ENCODE measurements around the gene MAP3K7. TPM values are rescaled to one million over a fixed set of nuclear protein-coding genes. Genes with fewer than 3 reads are reported as not detected.

Gene MAP3K7
- total RNA-seq, 1 donor from 2014 or later: 20.4 TPM

DNA sequence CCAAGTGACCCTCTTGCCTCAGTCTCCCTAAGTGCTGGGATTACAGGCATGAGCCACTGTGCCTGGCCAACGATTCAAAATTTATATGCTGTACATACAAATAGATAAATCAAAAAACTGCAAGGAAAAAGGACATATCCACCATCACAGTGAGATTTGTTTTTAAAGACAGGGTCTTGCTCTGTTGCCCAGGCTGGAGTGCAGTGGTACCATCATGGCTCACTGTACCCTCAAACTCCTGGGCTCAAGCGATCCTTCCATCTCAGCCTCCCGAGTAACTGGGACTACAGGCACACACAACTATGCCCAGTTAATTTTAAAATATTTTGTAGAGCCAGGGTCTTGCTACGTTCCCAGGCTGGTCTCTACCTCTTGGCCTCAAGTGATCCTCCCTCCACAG lies 61.5 kb downstream of the MAP3K7 start:
- H3K4me3 ChIP-seq: no peak overlapping the region
- no peak for TF ChIP-seq CTCF (IDR thresholded peaks at IDR 0.05)
- DNase-seq (no peak), ATAC-seq (no peak)
- H3K4me1 ChIP-seq: no peaks in the 10 kb centered on the region
- H3K27ac ChIP-seq: no peak overlapping the region
- no peaks in the 10 kb centered on the region for H3K27me3 ChIP-seq
- H3K9me3 ChIP-seq: no peaks in the 10 kb centered on the region
- intact Hi-C loops (cut with DNase I): no loop called here
- peaks cover 24% of the 10 kb centered on the region for H3K36me3 ChIP-seq

DNA sequence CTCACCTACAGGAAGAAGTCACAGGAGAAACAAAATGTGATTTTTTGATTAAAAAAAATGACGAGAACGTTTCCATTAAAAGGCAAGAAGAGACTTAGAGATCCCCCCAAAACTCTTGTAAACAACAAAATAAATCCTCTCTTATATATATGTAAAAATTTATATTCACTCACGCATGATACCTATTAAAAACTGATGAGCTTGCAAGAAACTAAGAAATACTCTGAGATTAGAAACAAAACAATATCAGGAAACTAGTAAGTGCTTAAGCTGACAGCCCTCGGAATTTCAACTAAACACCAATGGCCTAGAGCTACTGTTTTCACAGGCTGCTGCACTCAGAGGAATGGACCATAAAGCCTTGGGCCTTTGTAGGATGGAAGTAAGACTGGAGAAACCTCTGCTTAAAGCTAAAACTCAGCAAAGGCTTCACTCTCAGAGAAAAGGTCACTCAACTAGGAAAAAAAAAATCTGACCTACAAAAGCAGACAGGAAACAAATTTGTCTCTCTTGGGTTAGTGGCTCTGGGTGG lies 63.0 kb downstream of the MAP3K7 start:
- no peak overlapping the region for H3K4me3 ChIP-seq
- ATAC-seq: no peak
- no peaks in the 10 kb centered on the region for H3K4me1 ChIP-seq
- no peaks in the 10 kb centered on the region for H3K27me3 ChIP-seq
- H3K9me3 ChIP-seq: no peaks in the 10 kb centered on the region
- H3K27ac ChIP-seq: no peak overlapping the region
- intact Hi-C loops (cut with DNase I): no loop called here
- no peak for DNase-seq
- no peak for TF ChIP-seq CTCF (IDR thresholded peaks at IDR 0.05)
- peaks cover 38% of the 10 kb centered on the region for H3K36me3 ChIP-seq

- intact Hi-C loops (cut with DNase I): no loop called here
Observed at GRCh38 chr6:90521955-90522354, 64.9 kb downstream of the MAP3K7 start.

GRCh38 chr6:90516074-90516660 lies 70.7 kb downstream of the MAP3K7 start:
- Histone ChIP-seq H3K4me3 (no peak overlapping the region), H3K36me3 (peaks cover 75% of the 10 kb centered on the region), H3K27me3 (no peaks in the 10 kb centered on the region), H3K27ac (no peak overlapping the region), H3K9me3 (no peaks in the 10 kb centered on the region), H3K4me1 (no peaks in the 10 kb centered on the region)
- no peak for TF ChIP-seq CTCF (IDR thresholded peaks at IDR 0.05)
- intact Hi-C loops (cut with DNase I): no loop called here
- ATAC-seq: no peak
- no peak for DNase-seq

More at GRCh38 chr6:90521955-90522354, 64.9 kb downstream of the MAP3K7 start:
- no peaks in the 10 kb centered on the region for H3K9me3 ChIP-seq
- no peaks in the 10 kb centered on the region for H3K27me3 ChIP-seq
- no peak overlapping the region for H3K27ac ChIP-seq
- H3K4me3 ChIP-seq: no peak overlapping the region
- H3K4me1 ChIP-seq: no peaks in the 10 kb centered on the region
- no peak for DNase-seq
- H3K36me3 ChIP-seq: peaks cover 56% of the 10 kb centered on the region
- TF ChIP-seq CTCF (IDR thresholded peaks at IDR 0.05): no peak
- no peak for ATAC-seq

DNA sequence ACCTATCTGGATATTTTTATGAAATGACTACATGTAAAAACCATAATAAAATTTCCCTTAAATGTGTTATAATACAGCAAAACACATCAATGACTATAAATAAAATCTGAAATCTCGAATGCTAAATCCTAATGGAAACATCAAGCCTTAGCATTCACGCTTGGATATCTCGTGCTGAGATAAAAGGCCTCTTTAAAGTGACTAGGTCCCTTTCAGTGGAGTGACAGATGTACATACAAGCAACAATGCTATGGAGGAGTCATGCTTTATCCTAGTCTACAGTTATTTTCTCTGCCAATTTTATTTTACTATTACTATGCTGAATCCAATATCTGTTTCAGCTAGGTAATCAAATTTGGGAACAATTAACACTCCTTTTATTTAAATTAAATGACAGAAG lies 72.4 kb downstream of the MAP3K7 start:
- Histone ChIP-seq H3K9me3 (no peaks in the 10 kb centered on the region), H3K27me3 (no peaks in the 10 kb centered on the region), H3K36me3 (peaks cover 66% of the 10 kb centered on the region), H3K4me3 (no peak overlapping the region), H3K27ac (no peak overlapping the region), H3K4me1 (no peaks in the 10 kb centered on the region)
- intact Hi-C loops (cut with DNase I): no loop called here
- ATAC-seq (no peak), DNase-seq (no peak)
- no peak for TF ChIP-seq CTCF (IDR thresholded peaks at IDR 0.05)

DNA sequence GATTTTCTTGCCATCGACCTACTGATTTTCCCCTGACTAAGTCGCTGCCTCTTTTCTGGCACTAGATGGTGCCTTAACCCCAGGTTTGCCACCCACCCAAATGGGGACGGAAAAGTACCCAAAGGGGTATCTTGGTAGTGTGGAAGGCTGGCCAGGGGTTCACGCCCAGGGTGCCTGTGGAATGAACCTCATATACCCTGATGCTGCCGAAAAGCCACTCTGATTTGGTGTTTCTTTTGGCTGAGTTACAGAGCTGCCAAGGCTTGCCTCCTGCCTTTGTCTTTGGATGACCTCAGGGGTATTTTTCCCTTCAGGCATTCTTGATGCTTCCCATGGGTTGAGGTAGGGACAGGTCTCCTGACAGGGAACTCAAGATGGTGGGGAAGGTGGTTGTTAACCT lies 78.1 kb downstream of the MAP3K7 start:
- H3K9me3 ChIP-seq: no peaks in the 10 kb centered on the region
- no peak overlapping the region for H3K27ac ChIP-seq
- TF ChIP-seq CTCF (IDR thresholded peaks at IDR 0.05): no peak
- no peaks in the 10 kb centered on the region for H3K4me1 ChIP-seq
- H3K27me3 ChIP-seq: no peaks in the 10 kb centered on the region
- no peak for DNase-seq
- intact Hi-C loops (cut with DNase I): no loop called here
- no peak overlapping the region for H3K4me3 ChIP-seq
- peaks cover 11% of the 10 kb centered on the region for H3K36me3 ChIP-seq
- no peak for ATAC-seq

All from upper lobe of right lung (tissue), 1 donor.